GM18502 (cell line): Measurements from ENCODE around the gene CCDC33.
A peak's percentile ranks its signal among the peaks of the same experiment; 100 is the strongest.

ENCODE experiments used
- ATAC-seq: cut with Tn5 transposase; IDR thresholded peaks from one replicate; pipeline ENCODE4 v1.9.1; 2021; ENCODE audit warnings: mild to moderate bottlenecking; ENCODE audit not compliant: unreplicated experiment, poor library complexity

CCDC33 gene

DNA sequence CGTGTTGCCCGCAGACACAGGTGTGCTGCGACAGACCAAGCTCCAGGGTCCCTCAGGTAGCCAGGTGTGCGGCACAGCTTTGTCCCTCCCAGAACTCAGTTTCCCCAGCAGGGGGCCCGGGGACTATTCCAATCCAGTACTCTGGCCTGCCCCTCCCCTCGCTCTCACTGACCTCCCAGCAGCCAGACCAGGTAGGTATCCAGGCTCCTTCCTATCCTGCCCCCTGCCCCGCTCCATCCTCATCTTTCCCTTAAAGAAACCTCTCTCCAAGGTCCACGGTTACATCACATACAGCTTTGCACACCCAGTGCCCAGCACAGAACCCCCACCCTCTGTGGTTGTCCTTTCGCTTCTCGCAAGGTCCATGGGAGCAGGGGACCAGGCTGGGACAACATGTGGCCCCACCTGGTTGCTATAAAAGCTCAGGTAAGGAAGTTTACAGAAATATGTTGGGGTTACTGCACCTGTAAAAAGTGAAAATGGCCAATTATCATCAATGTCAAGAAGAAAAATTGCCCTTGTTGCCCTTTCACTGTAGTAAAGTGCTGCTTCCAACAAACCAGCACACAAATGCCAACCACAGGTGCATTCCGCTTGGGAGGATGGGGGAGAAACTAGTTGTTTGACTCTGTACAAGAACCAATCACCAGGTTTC is 138.6 kb downstream of the CCDC33 start:
- ATAC-seq: no peak

DNA sequence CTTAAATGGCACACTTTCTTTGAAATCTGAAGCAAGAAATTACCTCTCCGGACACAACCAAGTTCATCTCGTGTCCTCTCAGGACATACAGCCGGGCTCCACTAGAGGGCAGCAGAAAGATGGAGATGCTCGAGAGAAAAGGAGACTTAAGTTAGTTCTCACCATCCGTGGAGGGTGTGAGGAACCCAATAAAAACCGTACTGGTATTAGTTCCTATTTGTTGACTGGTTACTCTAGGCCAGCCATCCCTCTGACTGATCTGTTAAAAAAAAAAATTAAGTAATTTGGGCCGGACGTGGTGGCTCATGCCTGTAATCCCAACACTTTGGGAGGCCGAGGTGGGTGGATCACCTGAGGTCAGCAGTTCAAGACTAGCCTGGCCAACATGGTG is 139.2 kb downstream of the CCDC33 start:
- no peak for ATAC-seq

DNA sequence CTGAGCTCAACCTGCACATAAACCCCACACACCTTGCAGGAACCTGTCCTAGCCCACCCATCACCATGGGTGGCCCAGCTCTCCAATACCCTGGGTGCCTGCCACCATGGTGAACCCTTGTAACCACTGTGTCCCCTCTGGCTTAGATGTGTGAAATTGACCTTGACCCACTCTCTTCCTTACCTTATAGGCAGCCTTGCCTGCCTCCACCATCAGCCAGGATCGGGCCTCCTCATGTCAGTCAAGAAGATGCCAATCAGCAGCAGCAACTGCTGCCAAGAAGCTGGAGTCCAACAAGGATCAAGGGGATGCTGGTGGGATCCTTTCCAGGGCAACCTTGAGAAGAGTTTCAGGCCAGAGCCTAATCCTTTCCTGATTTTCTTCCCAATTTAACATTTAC is 140.1 kb downstream of the CCDC33 start:
- ATAC-seq: no peak

DNA sequence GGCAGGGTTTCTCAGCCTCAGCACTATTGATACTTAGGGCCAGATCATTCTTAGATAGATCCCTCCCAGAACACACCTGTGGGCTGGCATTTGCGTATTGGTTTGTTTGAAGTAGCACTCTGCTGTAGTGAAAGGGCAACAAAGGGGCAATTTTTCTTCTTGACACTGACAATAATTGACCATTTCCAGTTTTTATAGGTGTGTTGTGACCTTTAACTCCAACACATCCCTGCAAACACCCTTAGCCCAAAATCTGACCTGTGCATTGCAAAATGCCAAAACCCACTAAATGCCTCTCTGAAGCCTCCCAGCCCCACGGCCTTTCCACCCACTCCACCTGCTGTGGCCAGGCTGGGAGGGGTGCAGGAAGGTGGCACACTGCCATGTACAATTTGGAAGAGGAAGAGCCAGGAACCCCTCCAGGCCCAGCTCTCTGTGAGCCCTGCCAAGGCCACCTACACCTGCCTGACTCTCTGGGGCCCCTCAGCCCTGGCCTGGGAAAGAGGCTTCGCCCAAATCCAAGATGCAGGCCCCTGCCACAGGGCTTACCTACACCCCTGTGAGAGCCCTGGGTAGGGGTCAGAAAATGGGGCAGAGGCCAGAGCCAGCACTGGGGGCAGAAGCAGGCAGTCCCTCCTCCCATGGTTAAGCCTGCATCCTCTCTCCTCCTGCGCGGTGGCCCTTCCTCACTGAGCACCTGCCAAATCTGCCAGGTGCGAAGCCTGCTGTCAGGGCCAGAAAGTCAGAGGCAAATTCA is 140.9 kb downstream of the CCDC33 start:
- no peak for ATAC-seq

DNA sequence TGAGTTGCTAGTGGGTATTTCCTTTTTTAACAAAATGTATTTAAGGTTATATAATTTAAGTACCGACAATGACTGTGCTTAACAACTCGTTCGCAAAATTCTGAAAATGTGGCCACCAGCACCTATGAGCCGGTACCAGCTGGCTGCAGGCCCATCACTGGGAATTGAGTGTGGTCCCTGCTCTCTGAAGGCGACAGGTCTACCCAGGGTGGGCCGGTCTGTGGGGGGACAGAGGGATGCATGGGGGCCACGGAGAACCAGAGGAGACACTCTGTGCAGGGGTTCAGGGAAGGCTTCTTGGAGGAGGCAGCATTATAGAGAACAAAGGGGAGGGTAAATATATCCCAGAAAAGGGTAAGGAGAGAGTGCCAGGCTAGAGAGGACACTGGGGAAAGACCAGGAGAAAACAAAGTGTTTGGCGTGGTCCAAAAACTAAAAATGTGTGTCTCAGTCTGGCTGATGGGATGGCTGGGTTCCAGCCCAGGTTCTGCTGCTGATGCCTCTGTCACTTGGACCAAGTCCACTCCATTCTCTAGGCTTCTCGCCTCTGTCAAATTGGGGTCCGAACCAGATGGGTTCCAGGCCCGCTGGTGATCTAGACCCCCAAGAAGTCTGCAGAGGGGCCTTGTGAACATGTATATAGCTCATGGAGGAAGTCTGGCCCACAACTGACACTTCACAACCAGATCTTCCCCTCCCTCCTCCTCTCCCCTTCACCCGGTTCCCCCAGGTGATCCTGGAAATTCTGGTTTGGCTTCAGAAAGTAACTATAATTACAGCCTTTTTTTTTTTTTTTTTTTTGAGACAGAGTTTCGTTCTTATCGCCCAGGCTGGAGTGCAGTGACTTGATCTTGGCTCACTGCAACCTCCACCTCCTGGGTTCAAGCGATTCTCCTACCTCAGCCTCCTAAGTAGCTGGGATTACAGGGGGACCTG is 142.0 kb downstream of the CCDC33 start:
- no peak for ATAC-seq

DNA sequence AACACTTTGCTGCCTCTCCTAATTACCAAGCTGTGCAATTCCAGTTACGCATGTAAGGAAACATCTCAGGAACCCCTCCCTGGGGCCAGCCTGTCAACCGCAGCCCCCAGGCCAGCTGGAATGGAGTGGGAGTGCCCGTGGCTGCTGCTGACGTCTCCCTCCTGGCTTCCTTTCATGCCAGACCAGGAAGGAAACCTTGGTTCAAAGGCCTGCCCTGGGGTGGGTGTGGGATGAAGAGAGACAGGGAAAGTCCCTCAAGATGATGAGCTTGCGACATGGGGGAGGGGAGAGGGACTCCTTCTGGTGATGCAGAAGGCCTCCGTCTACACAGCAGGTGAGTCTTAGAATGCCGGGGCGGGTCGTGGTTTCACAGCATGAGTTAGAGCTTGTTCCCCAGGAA is 142.7 kb downstream of the CCDC33 start:
- peak; percentile 32 for ATAC-seq

DNA sequence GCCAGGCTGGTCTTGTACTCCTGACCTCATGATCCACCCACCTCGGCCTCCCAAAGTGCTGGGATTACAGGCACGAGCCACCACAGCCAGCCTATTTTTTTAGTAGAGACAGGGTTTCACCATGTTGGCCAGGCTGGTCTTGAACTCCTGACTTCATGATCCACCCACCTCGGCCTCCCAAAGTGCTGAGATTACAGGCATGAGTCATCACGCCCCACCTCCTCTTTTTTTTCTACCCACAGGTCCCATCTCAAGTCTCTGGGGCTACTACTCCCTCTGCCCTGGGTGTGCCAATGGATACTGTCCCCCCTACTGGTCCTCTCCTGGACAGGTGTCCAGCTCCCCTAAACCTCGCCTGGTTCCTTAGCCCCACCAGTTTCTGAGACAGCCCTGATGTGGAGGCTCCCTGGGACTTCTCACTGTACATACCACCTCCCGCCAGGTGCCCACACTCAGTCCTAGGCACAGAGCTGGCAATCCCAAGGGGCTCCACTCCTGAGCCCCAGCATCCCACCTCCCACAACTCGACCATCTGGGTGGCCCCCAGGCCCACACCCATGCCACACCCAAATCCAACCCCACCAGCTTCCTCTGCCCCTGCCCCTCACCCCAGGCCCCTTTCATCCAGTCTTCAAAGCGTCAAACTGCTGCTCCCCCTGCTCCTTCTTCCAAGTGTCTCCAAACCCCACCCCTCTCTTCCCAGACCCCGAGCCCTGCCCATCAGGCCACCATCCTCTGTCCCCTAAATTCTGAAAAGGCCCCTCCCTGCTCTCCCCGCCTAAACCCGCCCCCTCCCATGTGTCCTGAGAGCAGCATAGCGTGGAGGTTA is 144.4 kb downstream of the CCDC33 start:
- no peak for ATAC-seq

DNA sequence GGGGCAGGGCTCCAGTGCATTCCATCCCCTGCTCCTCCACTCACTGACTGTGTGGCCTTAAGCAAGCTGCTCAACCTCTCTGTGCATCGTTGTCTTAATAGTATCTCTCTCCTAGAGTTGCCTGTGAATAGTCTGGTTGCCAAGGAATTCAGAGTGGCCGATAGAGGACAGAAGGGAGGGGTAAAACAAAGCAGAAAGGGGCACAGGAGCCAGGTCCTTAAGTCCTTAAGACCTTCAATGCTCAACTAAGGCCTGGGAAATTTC is 145.0 kb downstream of the CCDC33 start:
- ATAC-seq: no peak

DNA sequence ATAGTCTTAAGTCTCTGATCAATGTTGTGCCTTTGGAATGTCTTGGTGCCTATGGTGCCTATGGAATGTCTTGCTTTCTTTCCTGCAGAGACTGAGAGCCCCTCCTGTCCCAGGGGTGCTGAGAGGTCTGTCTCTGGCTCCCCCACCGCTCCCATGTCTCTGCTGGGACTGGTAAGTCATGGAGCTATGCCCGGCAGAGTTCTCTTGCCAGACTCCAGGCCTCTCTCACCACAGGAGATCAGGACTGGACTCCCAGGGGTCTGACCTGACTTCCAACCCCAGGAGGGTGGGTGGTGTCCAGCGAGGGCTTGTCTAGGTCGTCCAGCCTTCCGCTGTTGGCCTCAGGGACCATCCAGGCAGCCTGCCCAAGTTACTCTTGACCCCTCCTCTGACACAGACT is 145.4 kb downstream of the CCDC33 start:
- ATAC-seq: no peak

DNA sequence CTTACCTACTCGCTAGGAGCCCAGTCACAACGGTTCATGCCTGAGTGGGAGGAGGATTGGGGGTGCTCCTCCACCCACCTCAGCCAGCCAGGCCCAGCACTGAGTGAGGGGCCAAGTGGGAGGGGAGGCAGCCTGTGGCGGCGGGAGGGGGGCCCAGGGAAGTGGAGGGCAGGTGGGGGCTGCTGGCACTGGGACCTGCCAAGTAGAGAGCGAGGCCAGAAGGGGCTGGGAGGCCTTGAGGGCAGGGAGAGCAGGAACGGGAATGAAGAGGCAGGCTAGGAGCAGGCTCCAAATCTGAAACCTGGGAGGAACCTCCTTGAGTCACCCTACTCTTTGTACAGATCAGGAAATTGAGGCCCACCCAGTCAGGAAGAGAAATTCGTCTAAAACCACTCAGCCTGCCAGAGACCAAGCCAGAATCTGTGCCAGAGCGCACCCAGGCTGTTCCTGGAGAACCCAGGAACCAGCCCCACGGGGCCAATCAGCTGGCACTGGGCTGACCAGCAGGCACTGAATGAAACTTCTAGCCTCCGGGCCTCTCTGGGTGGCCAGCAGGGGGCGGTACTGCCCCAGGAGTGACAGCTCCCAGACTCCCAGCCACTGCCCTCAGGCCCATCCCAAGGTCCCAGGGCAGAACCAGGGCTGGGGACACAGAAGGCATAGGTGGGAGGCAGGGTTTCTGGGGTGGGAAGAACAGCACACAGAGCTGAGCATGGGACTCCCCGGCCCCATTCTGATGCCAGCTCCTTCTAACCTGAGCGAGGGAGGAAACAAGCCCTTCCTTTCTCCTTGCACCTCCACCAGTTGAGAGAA is 146.1 kb downstream of the CCDC33 start:
- ATAC-seq: no peak

DNA sequence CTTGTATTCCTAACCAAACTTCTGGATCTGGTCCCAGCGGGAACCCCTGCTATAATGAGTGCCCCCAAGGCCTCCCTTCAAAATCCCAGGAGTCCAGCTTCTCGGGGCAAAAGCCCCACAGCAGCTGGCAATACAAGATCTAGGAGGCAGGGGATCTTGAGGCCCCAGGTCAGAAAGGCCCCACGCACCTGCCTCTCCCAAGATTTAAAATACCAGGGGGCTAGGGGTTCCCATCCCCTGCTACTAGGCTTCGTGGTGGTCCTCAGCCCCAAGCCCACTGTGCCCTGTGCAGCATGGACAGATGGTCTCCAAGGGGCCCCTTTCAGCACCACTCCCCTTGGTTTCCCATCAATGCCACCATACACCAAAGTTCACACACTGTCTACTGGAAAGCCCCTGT is 147.2 kb downstream of the CCDC33 start:
- peak; percentile 5 for ATAC-seq

DNA sequence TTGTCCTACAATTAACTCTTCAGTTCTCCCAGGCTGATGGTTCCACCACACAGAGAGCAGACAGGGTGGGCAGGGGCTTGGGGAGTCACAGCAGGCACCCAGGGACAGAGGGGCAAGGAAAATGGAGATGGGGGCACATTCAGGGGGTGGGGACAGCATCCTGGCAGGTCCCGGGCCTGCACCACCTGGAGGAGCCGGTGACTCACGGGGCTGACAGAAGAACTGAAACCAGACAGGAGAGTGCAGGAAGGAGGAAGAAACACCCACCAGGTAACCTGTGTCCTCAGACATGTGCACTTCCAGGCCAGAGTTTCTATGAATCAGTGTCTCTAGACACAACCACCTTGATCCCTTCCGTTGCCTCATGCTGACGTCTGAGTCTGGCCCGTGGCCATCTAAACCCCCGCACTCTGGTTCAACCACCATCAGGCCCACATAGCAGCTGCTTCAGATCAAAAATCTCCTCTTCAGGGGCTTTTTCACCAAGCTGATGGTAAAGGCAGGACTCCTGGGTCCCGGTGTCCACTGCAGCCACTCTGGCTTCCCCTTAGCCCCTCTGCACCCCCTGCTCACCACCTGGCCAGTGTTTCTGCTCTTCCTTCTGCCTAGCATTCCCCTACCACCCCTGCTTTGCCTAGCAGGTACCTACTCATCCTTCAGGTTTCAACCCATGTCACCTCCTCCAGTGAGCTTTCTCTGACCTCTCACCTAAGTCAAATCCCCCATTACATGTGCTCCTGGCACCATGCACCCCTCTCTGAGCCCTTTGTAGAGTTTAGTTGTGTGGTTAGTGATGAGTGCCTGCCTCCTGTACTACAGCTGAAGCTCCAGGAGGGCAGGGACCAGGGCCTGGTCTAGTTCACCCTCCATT is 147.8 kb downstream of the CCDC33 start:
- ATAC-seq: peak; percentile 43

DNA sequence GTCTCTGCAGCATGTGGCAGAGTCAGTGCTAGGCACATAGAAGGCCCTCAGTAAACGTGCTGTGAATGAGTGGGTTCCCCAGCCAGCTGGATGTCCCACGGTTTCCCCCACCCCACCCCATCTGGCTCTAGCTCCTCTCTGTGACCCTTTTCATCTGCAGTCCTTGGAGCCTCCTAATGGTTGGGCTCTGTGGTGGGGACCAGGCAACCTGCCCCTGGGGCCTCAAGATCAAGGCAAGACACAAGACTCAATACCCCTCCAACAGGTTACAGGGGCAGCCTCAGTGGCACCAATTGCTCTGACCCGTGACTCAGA is 148.4 kb downstream of the CCDC33 start:
- ATAC-seq: no peak

DNA sequence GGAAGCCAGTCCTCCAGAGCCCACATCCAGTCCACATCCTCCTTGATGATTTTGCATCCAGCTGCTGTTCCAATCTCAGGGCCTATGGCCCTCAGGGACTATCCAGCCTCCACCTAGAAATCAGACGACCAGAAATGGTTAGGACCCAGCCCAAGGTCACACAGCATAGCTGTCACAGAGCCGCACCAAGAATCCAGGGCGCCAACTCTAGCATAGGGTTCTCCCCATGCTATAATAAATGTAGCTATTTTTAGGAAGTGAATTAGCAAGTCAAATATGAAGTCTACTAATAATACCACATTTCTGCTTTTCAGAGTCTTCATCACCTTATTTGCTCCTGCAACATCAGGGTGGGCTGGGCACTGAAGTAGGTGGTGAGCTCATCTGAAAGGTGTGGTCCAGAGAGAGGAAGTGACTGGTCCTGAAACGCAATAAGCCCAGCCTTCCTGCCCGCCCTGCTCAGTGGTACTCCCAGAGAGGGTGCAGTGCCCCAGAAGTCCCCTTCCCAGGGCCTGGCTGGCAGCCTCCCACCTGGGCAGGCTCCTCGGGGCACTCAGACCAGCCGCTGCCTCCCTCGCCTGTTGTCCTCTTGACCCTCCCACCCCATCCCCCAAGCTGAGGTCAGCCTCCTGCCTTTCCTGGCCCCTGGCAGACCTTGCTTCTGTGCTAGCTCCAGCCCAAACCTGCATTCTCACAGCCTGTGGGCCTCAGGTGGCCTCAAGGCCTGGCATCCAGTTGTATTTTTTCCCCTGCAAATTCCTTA is 148.9 kb downstream of the CCDC33 start:
- ATAC-seq: peak; percentile 72

DNA sequence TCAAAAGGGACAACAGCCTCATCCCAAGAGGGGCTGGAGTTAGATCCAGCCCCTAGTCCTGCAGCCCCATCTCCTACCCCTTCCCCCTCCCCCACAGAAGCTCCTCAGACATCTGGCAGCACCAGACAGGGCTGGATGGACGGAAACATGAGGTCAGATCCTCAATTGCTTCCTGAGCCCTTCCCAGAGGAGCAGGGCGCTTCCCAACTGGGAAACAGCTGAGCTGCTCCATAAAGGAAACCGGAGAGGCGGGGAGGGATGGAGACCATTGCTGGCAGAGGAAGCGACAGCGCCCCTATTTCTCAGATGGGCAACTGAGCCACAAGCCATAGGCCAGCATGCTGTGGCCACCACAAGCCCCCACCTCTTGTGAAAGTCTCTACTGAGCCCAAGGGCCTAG is 149.6 kb downstream of the CCDC33 start:
- ATAC-seq: no peak
